Muscle of leg (tissue), 11 donors: ENCODE measurements around the gene PDK2. TPM values are rescaled to one million over a fixed set of nuclear protein-coding genes. Genes with fewer than 3 reads are reported as not detected.
A peak's percentile ranks its signal among the peaks of the same experiment; 100 is the strongest.

Experiments used
- DNase-seq: peaks from one replicate; pipeline ENCODE4 v3.0.0; 2013
- H3K27ac ChIP-seq: one replicate; pipeline ENCODE4 v1.5.1; 2013; ENCODE audit warnings: mild to moderate bottlenecking, low read length, control low read depth
- H3K27me3 ChIP-seq: one replicate; pipeline ENCODE4 v1.6.1; 2013; ENCODE audit warnings: low read length; ENCODE audit not compliant: control insufficient read depth, insufficient read depth
- H3K36me3 ChIP-seq: one replicate; pipeline ENCODE4 v1.6.1; 2013; ENCODE audit warnings: low read length; ENCODE audit not compliant: control insufficient read depth, insufficient read depth
- H3K4me1 ChIP-seq: one replicate; pipeline ENCODE4 v1.6.1; 2013; ENCODE audit warnings: low read length; ENCODE audit not compliant: control insufficient read depth, insufficient read depth
- H3K4me3 ChIP-seq: one replicate; pipeline ENCODE4 v1.5.1; 2013; ENCODE audit warnings: low read length, control low read depth
- H3K9me3 ChIP-seq: replicated peaks from 2 replicates; pipeline ENCODE4 v1.6.1; 2013; ENCODE audit warnings: low read depth, low read length; ENCODE audit not compliant: control insufficient read depth
- WGBS: methylation state at CpG from one replicate; pipeline ENCODE4 v1.1.5; 2013; ENCODE audit warnings: missing lambda C conversion rate; ENCODE audit not compliant: insufficient coverage; 5-methylcytosine and 5-hydroxymethylcytosine counted together
- polyA plus RNA-seq, 8 donors: library from polyadenylated mRNA; unstranded; fragments of 120-200 nt; gene quantifications; one replicate each; pipeline versions ENCODE4 v1.2.1 to v1.2.3, GENCODE V29; 2013; ENCODE audit warnings: inconsistent platforms in 1 of 8, low replicate concordance in 1 of 8; ENCODE audit not compliant: insufficient read length in 8 of 8, insufficient read depth in 1 of 8
- total RNA-seq: library from RNA; stranded (reverse); fragments of 120-200 nt; gene quantifications from one replicate; pipeline ENCODE4 v1.2.4, GENCODE V29; 2013

The PDK2 gene
- total and polyA plus RNA-seq, 9 donors: 22.2 to 75.1 (median 59.5) TPM

- Histone ChIP-seq H3K4me1 (peaks cover 34% of the 10 kb centered on the region), H3K36me3 (no peaks in the 10 kb centered on the region), H3K27me3 (peaks cover 20% of the 10 kb centered on the region), H3K9me3 (no peaks in the 10 kb centered on the region), H3K27ac (no peak overlapping the region), H3K4me3 (no peak overlapping the region)
- DNase-seq: no peak
- WGBS: 88% methylated on average over 3 of the region's 12 CpGs
Measured at GRCh38 chr17:50050431-50051032, 44.6 kb upstream of the PDK2 start.

- Histone ChIP-seq H3K27me3 (peaks cover 20% of the 10 kb centered on the region), H3K4me3 (no peak overlapping the region), H3K9me3 (no peaks in the 10 kb centered on the region), H3K36me3 (no peaks in the 10 kb centered on the region), H3K27ac (no peak overlapping the region), H3K4me1 (peaks cover 37% of the 10 kb centered on the region)
- WGBS: 56% methylated on average over 3 of the region's 4 CpGs
- DNase-seq: no peak
Measured at GRCh38 chr17:50051082-50051576, 44.0 kb upstream of the PDK2 start.

- H3K4me3 ChIP-seq: no peak overlapping the region
- H3K27me3 ChIP-seq: peaks cover 23% of the 10 kb centered on the region
- DNase-seq: no peak
- WGBS: no CpG with 5 or more reads among the region's 2 CpGs
- no peaks in the 10 kb centered on the region for H3K36me3 ChIP-seq
- H3K9me3 ChIP-seq: no peaks in the 10 kb centered on the region
- H3K27ac ChIP-seq: no peak overlapping the region
- peaks cover 39% of the 10 kb centered on the region for H3K4me1 ChIP-seq
Measured at GRCh38 chr17:50051606-50052005, 43.5 kb upstream of the PDK2 start.

- Histone ChIP-seq H3K4me3 (no peak overlapping the region), H3K9me3 (no peaks in the 10 kb centered on the region), H3K36me3 (no peaks in the 10 kb centered on the region), H3K27ac (no peak overlapping the region), H3K4me1 (peaks cover 44% of the 10 kb centered on the region), H3K27me3 (peaks cover 25% of the 10 kb centered on the region)
- WGBS: 73% methylated on average over 2 of the region's 6 CpGs
- no peak for DNase-seq
Measured at GRCh38 chr17:50052241-50052796, 42.8 kb upstream of the PDK2 start.

GRCh38 chr17:50052822-50053653, 42.1 kb upstream of the PDK2 start:
- peak; percentile 27 for DNase-seq
- 61% methylated on average over 6 of the region's 7 CpGs for WGBS
- peaks cover 49% of the 10 kb centered on the region for H3K4me1 ChIP-seq
- peaks cover 23% of the 10 kb centered on the region for H3K27me3 ChIP-seq
- H3K27ac ChIP-seq: peak overlapping the region; percentile 55
- H3K9me3 ChIP-seq: no peaks in the 10 kb centered on the region
- H3K36me3 ChIP-seq: no peaks in the 10 kb centered on the region
- H3K4me3 ChIP-seq: no peak overlapping the region

GRCh38 chr17:50053654-50053960, 41.5 kb upstream of the PDK2 start:
- Histone ChIP-seq H3K9me3 (no peaks in the 10 kb centered on the region), H3K27ac (peak overlapping the region; percentile 55), H3K27me3 (peaks cover 23% of the 10 kb centered on the region), H3K4me3 (no peak overlapping the region), H3K4me1 (peaks cover 55% of the 10 kb centered on the region), H3K36me3 (no peaks in the 10 kb centered on the region)
- DNase-seq: no peak
- 54% methylated on average over 3 of the region's 3 CpGs for WGBS

GRCh38 chr17:50055055-50055425, 40.1 kb upstream of the PDK2 start:
- Histone ChIP-seq H3K4me1 (peaks cover 69% of the 10 kb centered on the region), H3K36me3 (no peaks in the 10 kb centered on the region), H3K9me3 (no peaks in the 10 kb centered on the region), H3K27me3 (peaks cover 20% of the 10 kb centered on the region), H3K27ac (peak overlapping the region; percentile 76), H3K4me3 (peak overlapping the region; percentile 61)
- DNase-seq: no peak
- WGBS: 8% methylated on average over 7 of the region's 14 CpGs

- peak; percentile 78 for DNase-seq
- Histone ChIP-seq H3K4me3 (peak within 1 kb of the TSS; percentile 61), H3K27me3 (peaks cover 20% of the 10 kb centered on the region), H3K36me3 (no peaks in the 10 kb centered on the region), H3K9me3 (no peaks in the 10 kb centered on the region), H3K27ac (peak within 1 kb of the TSS; percentile 78), H3K4me1 (peaks cover 75% of the 10 kb centered on the region)
- under 1% methylated on average over 57 of the region's 65 CpGs for WGBS
Measured at GRCh38 chr17:50055426-50056216, 39.5 kb upstream of the PDK2 start, which contains the start of gene ITGA3. Gene ITGA3, plus strand, starts transcription at chr17:50056110. Its CDS starts 330 bp downstream, at chr17:50056440.

GRCh38 chr17:50056217-50056960, 38.8 kb upstream of the PDK2 start:
- peak; percentile 57 for DNase-seq
- WGBS: under 1% methylated on average over 59 of the region's 64 CpGs
- H3K9me3 ChIP-seq: no peaks in the 10 kb centered on the region
- H3K4me3 ChIP-seq: peak overlapping the region; percentile 61
- peaks cover 77% of the 10 kb centered on the region for H3K4me1 ChIP-seq
- H3K36me3 ChIP-seq: no peaks in the 10 kb centered on the region
- peak overlapping the region; percentile 78 for H3K27ac ChIP-seq
- peaks cover 20% of the 10 kb centered on the region for H3K27me3 ChIP-seq
